WTC11 (cell line): ENCODE data around the gene PRR5. TPM values are rescaled to one million over a fixed set of nuclear protein-coding genes. Genes with fewer than 3 reads are reported as not detected.

ENCODE experiments used
- ATAC-seq: fragments of 200-7000 bp; cut with Tn5 transposase; 2 replicates; pipeline ENCODE4 v1.10.0; 2021; ENCODE audit warnings: mild to moderate bottlenecking, moderate library complexity
- CTCF ChIA-PET: fragments of 300-600 bp; sonication (Branson Sonifier 250); formaldehyde crosslinking; loops from one replicate; lab custom pipeline; 2021; ENCODE audit warnings: antibody characterized with exemption; lab: Charles Lee
- POLR2A ChIA-PET: fragments of 350-600 bp; sonication (Branson Sonifier 250); formaldehyde crosslinking; loops from one replicate; lab custom pipeline; 2021; ENCODE audit warnings: antibody characterized with exemption; lab: Charles Lee
- DNase-seq: peaks from one replicate; pipeline ENCODE4 v3.0.0; 2021; ENCODE audit warnings: low spot score
- H3K27ac Mint-ChIP-seq: 2 replicates; pipeline ENCODE4 v1.8.0; 2021; ENCODE audit warnings: mixed read lengths
- H3K27me3 Mint-ChIP-seq: 2 replicates; pipeline ENCODE4 v1.8.0; 2021; ENCODE audit warnings: low read depth, mild to moderate bottlenecking, moderate library complexity, mixed read lengths
- H3K36me3 Mint-ChIP-seq: 2 replicates; pipeline ENCODE4 v1.8.0; 2021; ENCODE audit warnings: mixed read lengths
- H3K4me1 Mint-ChIP-seq: 2 replicates; pipeline ENCODE4 v1.8.0; 2022; ENCODE audit warnings: mixed read lengths
- H3K4me3 Mint-ChIP-seq: 2 replicates; pipeline ENCODE4 v1.8.0; 2021; ENCODE audit warnings: mild to moderate bottlenecking, moderate library complexity, mixed read lengths
- H3K9me3 Mint-ChIP-seq: 2 replicates; pipeline ENCODE4 v1.8.0; 2021; ENCODE audit warnings: mixed read lengths
- ELF4 ChIP-seq: sonication (generic); formaldehyde crosslinking; IDR thresholded peaks from 2 replicates; pipeline ENCODE4 v1.8.1; 2022; ENCODE audit warnings: low read depth, mild to moderate bottlenecking, moderate library complexity, missing genetic modification reagents
- GABPB1 ChIP-seq: sonication (generic); formaldehyde crosslinking; IDR thresholded peaks from 2 replicates; pipeline ENCODE4 v1.8.1; 2023; ENCODE audit warnings: mild to moderate bottlenecking, missing genetic modification reagents
- NR1H2 ChIP-seq: sonication (generic); formaldehyde crosslinking; IDR thresholded peaks from 2 replicates; pipeline ENCODE4 v1.9.0; 2021; ENCODE audit warnings: mild to moderate bottlenecking, moderate library complexity, missing genetic modification reagents
- TP53 ChIP-seq: sonication (generic); formaldehyde crosslinking; IDR thresholded peaks from 2 replicates; pipeline ENCODE4 v1.8.1; 2023; ENCODE audit warnings: mild to moderate bottlenecking, missing genetic modification reagents
- ZNF671 ChIP-seq: fragments of 250-450 bp; sonication (Bioruptor Pico); IDR thresholded peaks from 2 replicates; pipeline ENCODE4 v1.8.0; 2021; ENCODE audit warnings: mild to moderate bottlenecking
- total RNA-seq: library from RNA; stranded (reverse); gene quantifications from 3 replicates; pipeline ENCODE4 v1.2.3, GENCODE V29; 2021
- TF ChIP-seq, protein P1 (sequence below): sonication (generic); formaldehyde crosslinking; IDR thresholded peaks from 2 replicates; pipeline ENCODE4 v1.8.1; 2023; ENCODE audit warnings: mild to moderate bottlenecking, missing genetic modification reagents, moderate library complexity
- TF ChIP-seq, protein P2 (sequence below): sonication (generic); formaldehyde crosslinking; IDR thresholded peaks from 2 replicates; pipeline ENCODE4 v1.8.1; 2022; ENCODE audit warnings: low read depth, missing genetic modification reagents, borderline replicate concordance
- TF ChIP-seq, protein P3 (sequence below): fragments of 250-450 bp; sonication (Bioruptor Pico); IDR thresholded peaks from 2 replicates; pipeline ENCODE4 v1.9.0; 2021; ENCODE audit warnings: mild to moderate bottlenecking
- TF ChIP-seq, protein P4 (sequence below): sonication (generic); formaldehyde crosslinking; IDR thresholded peaks from 2 replicates; pipeline ENCODE4 v1.8.1; 2023; ENCODE audit warnings: mild to moderate bottlenecking, missing genetic modification reagents
- TF ChIP-seq, protein P5 (sequence below): sonication (generic); formaldehyde crosslinking; IDR thresholded peaks from 2 replicates; pipeline ENCODE4 v1.8.1; 2022; ENCODE audit warnings: missing genetic modification reagents, borderline replicate concordance
- TF ChIP-seq, protein P6 (sequence below): sonication (generic); formaldehyde crosslinking; IDR thresholded peaks from 2 replicates; pipeline ENCODE4 v1.8.0; 2023; ENCODE audit warnings: missing genetic modification reagents, mild to moderate bottlenecking, borderline replicate concordance
- TF ChIP-seq, protein P7 (sequence below): sonication (generic); formaldehyde crosslinking; conservative IDR thresholded peaks from 2 replicates; pipeline ENCODE4 v1.8.1; 2023; ENCODE audit warnings: mild to moderate bottlenecking, low read depth, missing genetic modification reagents, moderate library complexity
- TF ChIP-seq, protein P8 (sequence below): sonication (generic); formaldehyde crosslinking; IDR thresholded peaks from 2 replicates; pipeline ENCODE4 v1.8.0; 2022; ENCODE audit warnings: mild to moderate bottlenecking, missing genetic modification reagents

Gene PRR5
- total RNA-seq, 1 experiment from 2014 or later: 15.6 TPM

DNA sequence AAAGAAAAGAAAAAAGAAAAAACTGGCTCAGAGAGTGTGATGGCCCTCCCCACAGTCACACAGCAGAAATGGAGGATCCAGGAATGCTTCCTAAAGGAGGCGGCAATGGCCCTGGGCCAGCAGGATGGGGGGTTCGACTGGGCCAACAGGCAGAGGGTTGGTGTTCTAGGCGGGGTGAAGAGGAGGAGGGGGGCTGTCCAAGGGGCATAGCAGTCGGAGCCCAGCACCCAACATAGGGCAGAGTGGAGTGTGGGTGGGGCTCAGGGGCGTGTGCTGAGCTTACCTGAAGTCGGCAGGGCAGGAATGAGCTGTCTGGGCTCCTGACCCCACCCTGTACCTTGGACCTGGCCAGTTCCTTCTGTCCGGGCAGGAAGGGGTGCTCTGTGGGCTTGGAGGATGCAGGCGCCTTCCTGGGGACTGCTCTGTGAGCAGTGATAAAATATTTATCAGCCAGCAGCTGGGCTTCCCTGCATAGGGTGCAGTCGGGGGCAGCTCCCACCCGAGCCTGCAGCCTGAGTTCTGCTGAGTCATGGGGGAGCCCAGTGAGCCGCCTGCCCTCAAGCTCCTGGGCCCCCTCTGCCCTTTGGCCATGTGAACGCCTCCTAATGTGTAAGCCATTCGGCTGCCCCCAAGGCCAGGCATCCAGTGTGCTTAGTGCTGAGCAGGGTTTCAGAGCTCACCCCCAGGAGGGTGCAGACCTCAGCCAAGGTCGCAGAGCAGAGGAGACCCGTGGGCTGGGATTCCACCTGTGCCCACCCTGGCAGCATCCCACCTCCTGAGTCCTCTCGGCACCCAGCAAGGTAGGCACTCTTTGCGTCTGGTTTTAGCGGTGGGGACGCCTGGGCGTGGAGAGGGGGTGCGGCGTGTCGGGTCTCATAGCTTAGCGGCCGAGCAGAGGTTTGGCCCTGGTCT is 25.3 kb upstream of the PRR5 start (continued):
- TF ChIP-seq, protein P1, sequence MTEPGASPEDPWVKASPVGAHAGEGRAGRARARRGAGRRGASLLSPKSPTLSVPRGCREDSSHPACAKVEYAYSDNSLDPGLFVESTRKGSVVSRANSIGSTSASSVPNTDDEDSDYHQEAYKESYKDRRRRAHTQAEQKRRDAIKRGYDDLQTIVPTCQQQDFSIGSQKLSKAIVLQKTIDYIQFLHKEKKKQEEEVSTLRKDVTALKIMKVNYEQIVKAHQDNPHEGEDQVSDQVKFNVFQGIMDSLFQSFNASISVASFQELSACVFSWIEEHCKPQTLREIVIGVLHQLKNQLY (CRISPR knock-in tag): no peak
- TF ChIP-seq, all 79 proteins: peak for 0

DNA sequence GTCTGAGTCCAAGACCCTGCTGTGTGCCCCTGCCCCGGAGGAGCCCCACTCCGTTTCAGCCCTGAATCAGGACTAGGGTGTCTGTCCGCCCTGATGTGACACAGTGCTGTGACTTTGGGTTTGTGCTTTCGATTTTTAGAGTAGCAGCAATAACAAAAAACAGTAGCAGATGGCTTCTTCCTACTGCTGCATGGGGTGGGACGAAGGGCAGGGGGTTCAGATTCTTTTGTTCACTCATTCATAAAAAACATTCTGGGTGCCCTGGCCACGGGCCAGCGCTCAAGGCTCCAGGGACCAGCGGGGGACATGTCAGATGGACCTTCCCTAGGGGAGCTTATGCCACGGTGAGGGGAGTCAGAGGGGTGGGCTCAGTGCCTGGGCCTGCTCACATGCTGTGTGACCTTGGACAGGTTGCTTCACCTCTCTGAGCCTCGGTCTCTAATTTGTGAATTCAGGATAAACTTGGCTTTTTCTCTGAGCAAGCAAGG is 24.6 kb upstream of the PRR5 start:
- H3K36me3 Mint-ChIP-seq: no peaks in the 10 kb centered on the region
- ChIA-PET POLR2A (no interaction called here), CTCF (interaction anchor here (0.6 to 1.7 kb wide), 3 partner anchors 8 to 233 kb away, joined by 3 to 26 read pairs (median 6); no protein-coding TSS in a partner anchor)
- no peak for ATAC-seq
- no peak overlapping the region for H3K27ac Mint-ChIP-seq
- DNase-seq: no peak
- no peaks in the 10 kb centered on the region for H3K27me3 Mint-ChIP-seq
- no peaks in the 10 kb centered on the region for H3K9me3 Mint-ChIP-seq
- H3K4me3 Mint-ChIP-seq: no peak overlapping the region
- TF ChIP-seq, protein P2, sequence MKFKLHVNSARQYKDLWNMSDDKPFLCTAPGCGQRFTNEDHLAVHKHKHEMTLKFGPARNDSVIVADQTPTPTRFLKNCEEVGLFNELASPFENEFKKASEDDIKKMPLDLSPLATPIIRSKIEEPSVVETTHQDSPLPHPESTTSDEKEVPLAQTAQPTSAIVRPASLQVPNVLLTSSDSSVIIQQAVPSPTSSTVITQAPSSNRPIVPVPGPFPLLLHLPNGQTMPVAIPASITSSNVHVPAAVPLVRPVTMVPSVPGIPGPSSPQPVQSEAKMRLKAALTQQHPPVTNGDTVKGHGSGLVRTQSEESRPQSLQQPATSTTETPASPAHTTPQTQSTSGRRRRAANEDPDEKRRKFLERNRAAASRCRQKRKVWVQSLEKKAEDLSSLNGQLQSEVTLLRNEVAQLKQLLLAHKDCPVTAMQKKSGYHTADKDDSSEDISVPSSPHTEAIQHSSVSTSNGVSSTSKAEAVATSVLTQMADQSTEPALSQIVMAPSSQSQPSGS: no peak
- TF ChIP-seq GABPB1 (CRISPR knock-in tag): no peak
- TF ChIP-seq, protein P3, sequence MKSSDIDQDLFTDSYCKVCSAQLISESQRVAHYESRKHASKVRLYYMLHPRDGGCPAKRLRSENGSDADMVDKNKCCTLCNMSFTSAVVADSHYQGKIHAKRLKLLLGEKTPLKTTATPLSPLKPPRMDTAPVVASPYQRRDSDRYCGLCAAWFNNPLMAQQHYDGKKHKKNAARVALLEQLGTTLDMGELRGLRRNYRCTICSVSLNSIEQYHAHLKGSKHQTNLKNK: no peak
- TF ChIP-seq, protein P4, sequence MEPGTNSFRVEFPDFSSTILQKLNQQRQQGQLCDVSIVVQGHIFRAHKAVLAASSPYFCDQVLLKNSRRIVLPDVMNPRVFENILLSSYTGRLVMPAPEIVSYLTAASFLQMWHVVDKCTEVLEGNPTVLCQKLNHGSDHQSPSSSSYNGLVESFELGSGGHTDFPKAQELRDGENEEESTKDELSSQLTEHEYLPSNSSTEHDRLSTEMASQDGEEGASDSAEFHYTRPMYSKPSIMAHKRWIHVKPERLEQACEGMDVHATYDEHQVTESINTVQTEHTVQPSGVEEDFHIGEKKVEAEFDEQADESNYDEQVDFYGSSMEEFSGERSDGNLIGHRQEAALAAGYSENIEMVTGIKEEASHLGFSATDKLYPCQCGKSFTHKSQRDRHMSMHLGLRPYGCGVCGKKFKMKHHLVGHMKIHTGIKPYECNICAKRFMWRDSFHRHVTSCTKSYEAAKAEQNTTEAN (CRISPR knock-in tag): no peak
- TF ChIP-seq ELF4 (CRISPR knock-in tag): no peak
- H3K4me1 Mint-ChIP-seq: peaks cover 3% of the 10 kb centered on the region; the same call in 1 of the 2 replicates

DNA sequence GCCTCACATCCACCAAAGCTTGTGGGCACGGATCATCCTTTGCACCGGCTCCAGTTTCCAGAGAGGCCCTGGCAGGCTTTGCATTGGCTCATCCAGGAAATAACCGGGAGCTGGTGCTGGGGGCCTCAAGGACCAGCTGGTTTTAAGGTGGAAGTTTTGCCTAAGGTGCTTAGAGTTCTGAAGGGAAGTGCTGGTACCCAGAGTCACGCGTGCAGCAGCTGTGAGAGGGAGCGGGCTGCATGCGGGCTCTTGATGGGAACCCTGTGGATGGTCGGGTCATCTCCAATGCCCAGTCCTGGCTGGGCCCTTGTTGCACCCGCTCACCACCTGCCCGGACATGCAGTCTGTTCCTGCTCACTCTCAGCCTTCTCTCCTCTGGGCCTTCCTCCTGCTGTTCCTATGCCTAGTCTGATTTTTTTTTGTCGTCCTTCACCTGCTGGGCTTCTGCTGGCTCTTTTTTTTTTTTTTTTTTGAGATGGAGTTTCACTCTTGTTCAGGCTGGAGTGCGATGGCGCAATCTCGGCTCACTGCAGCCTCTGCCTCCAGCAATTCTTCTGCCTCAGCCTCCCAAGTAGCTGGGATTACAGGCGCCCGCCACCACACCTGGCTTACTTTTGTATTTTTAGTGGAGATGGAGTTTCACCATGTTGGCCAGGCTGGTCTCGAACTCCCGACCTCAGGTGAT is 24.0 kb upstream of the PRR5 start:
- Mint-ChIP-seq H3K27me3 (no peaks in the 10 kb centered on the region), H3K36me3 (no peaks in the 10 kb centered on the region), H3K4me1 (peaks cover 3% of the 10 kb centered on the region; the same call in 1 of the 2 replicates), H3K27ac (no peak overlapping the region), H3K4me3 (no peak overlapping the region), H3K9me3 (no peaks in the 10 kb centered on the region)
- POLR2A ChIA-PET: no interaction called here
- CTCF ChIA-PET: interaction anchor here (1.7 kb wide), 1 partner anchor 8 kb away, joined by 26 read pairs; no protein-coding TSS in a partner anchor
- ATAC-seq (no peak), DNase-seq (no peak)
- no peak for TF ChIP-seq NR1H2 (CRISPR knock-in tag)
- TF ChIP-seq, protein P5, sequence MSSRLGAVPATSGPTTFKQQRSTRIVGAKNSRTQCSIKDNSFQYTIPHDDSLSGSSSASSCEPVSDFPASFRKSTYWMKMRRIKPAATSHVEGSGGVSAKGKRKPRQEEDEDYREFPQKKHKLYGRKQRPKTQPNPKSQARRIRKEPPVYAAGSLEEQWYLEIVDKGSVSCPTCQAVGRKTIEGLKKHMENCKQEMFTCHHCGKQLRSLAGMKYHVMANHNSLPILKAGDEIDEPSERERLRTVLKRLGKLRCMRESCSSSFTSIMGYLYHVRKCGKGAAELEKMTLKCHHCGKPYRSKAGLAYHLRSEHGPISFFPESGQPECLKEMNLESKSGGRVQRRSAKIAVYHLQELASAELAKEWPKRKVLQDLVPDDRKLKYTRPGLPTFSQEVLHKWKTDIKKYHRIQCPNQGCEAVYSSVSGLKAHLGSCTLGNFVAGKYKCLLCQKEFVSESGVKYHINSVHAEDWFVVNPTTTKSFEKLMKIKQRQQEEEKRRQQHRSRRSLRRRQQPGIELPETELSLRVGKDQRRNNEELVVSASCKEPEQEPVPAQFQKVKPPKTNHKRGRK (CRISPR knock-in tag): no peak
- TF ChIP-seq, protein P6, sequence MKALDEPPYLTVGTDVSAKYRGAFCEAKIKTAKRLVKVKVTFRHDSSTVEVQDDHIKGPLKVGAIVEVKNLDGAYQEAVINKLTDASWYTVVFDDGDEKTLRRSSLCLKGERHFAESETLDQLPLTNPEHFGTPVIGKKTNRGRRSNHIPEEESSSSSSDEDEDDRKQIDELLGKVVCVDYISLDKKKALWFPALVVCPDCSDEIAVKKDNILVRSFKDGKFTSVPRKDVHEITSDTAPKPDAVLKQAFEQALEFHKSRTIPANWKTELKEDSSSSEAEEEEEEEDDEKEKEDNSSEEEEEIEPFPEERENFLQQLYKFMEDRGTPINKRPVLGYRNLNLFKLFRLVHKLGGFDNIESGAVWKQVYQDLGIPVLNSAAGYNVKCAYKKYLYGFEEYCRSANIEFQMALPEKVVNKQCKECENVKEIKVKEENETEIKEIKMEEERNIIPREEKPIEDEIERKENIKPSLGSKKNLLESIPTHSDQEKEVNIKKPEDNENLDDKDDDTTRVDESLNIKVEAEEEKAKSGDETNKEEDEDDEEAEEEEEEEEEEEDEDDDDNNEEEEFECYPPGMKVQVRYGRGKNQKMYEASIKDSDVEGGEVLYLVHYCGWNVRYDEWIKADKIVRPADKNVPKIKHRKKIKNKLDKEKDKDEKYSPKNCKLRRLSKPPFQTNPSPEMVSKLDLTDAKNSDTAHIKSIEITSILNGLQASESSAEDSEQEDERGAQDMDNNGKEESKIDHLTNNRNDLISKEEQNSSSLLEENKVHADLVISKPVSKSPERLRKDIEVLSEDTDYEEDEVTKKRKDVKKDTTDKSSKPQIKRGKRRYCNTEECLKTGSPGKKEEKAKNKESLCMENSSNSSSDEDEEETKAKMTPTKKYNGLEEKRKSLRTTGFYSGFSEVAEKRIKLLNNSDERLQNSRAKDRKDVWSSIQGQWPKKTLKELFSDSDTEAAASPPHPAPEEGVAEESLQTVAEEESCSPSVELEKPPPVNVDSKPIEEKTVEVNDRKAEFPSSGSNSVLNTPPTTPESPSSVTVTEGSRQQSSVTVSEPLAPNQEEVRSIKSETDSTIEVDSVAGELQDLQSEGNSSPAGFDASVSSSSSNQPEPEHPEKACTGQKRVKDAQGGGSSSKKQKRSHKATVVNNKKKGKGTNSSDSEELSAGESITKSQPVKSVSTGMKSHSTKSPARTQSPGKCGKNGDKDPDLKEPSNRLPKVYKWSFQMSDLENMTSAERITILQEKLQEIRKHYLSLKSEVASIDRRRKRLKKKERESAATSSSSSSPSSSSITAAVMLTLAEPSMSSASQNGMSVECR (CRISPR knock-in tag): no peak
- TF ChIP-seq, protein P7, sequence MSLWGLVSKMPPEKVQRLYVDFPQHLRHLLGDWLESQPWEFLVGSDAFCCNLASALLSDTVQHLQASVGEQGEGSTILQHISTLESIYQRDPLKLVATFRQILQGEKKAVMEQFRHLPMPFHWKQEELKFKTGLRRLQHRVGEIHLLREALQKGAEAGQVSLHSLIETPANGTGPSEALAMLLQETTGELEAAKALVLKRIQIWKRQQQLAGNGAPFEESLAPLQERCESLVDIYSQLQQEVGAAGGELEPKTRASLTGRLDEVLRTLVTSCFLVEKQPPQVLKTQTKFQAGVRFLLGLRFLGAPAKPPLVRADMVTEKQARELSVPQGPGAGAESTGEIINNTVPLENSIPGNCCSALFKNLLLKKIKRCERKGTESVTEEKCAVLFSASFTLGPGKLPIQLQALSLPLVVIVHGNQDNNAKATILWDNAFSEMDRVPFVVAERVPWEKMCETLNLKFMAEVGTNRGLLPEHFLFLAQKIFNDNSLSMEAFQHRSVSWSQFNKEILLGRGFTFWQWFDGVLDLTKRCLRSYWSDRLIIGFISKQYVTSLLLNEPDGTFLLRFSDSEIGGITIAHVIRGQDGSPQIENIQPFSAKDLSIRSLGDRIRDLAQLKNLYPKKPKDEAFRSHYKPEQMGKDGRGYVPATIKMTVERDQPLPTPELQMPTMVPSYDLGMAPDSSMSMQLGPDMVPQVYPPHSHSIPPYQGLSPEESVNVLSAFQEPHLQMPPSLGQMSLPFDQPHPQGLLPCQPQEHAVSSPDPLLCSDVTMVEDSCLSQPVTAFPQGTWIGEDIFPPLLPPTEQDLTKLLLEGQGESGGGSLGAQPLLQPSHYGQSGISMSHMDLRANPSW (CRISPR knock-in tag): no peak
- TF ChIP-seq ZNF671 (CRISPR knock-in tag): no peak
- no peak for TF ChIP-seq TP53
- TF ChIP-seq, protein P8, sequence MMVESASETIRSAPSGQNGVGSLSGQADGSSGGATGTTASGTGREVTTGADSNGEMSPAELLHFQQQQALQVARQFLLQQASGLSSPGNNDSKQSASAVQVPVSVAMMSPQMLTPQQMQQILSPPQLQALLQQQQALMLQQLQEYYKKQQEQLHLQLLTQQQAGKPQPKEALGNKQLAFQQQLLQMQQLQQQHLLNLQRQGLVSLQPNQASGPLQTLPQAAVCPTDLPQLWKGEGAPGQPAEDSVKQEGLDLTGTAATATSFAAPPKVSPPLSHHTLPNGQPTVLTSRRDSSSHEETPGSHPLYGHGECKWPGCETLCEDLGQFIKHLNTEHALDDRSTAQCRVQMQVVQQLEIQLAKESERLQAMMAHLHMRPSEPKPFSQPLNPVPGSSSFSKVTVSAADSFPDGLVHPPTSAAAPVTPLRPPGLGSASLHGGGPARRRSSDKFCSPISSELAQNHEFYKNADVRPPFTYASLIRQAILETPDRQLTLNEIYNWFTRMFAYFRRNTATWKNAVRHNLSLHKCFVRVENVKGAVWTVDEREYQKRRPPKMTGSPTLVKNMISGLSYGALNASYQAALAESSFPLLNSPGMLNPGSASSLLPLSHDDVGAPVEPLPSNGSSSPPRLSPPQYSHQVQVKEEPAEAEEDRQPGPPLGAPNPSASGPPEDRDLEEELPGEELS (CRISPR knock-in tag): no peak
